Activated CD4-positive, alpha-beta T cell treated with anti-CD3 and anti-CD28 coated beads for 36 hours (primary cell): ENCODE data around the gene ZFAND3. TPM values are rescaled to one million over a fixed set of nuclear protein-coding genes. Genes with fewer than 3 reads are reported as not detected.
"Not testable (repeated sequence)": the region's sequence is repeated elsewhere in the genome, so short reads cannot be mapped to it uniquely, and the experiment has no call there.

Source experiments
- ATAC-seq: fragments of 200-7000 bp; cut with Tn5 transposase; one replicate; pipeline ENCODE4 v1.10.0; 2021; ENCODE audit warnings: mild to moderate bottlenecking, moderate library complexity
- CTCF ChIA-PET: fragments of 350-600 bp; sonication (Branson Sonifier 250); formaldehyde crosslinking; loops from one replicate; lab custom pipeline; 2021; ENCODE audit warnings: antibody characterized with exemption; lab: Charles Lee
- POLR2A ChIA-PET: fragments of 350-600 bp; sonication (Branson Sonifier 250); formaldehyde crosslinking; loops from one replicate; lab custom pipeline; 2021; ENCODE audit warnings: antibody characterized with exemption, inconsistent platforms; lab: Charles Lee
- DNase-seq: peaks from one replicate; pipeline ENCODE4 v3.0.0-alpha.2; 2020
- H3K27ac Mint-ChIP-seq: one replicate; pipeline ENCODE4 v1.8.0; 2021; ENCODE audit warnings: mixed read lengths
- H3K27me3 Mint-ChIP-seq: one replicate; pipeline ENCODE4 v1.8.0; 2021; ENCODE audit warnings: mixed read lengths
- H3K36me3 Mint-ChIP-seq: one replicate; pipeline ENCODE4 v1.8.0; 2021; ENCODE audit warnings: low read depth, mixed read lengths
- H3K4me1 Mint-ChIP-seq: one replicate; pipeline ENCODE4 v1.8.0; 2021; ENCODE audit warnings: mixed read lengths
- H3K4me3 Mint-ChIP-seq: one replicate; pipeline ENCODE4 v1.8.0; 2021; ENCODE audit warnings: mild to moderate bottlenecking, moderate library complexity, mixed read lengths
- H3K9me3 Mint-ChIP-seq: one replicate; pipeline ENCODE4 v1.8.0; 2021; ENCODE audit warnings: low read depth, mixed read lengths
- intact Hi-C, 2 experiments: fragments of 100-400 bp; cut with DNase I in 1 of 2; cut with micrococcal nuclease in 1 of 2; formaldehyde crosslinking; loops; one replicate each; pipeline versions ENCODE4 v1.14.2 to v1.15.1; 2022 to 2024; cut with DNase I, micrococcal nuclease
- total RNA-seq, 2 experiments: library from RNA; stranded (reverse); gene quantifications; one replicate each; pipeline ENCODE4 v1.2.3, GENCODE V29; 2021

ZFAND3 gene
- total RNA-seq, 2 experiments from 2014 or later: 34.5 to 47.8 TPM

DNA sequence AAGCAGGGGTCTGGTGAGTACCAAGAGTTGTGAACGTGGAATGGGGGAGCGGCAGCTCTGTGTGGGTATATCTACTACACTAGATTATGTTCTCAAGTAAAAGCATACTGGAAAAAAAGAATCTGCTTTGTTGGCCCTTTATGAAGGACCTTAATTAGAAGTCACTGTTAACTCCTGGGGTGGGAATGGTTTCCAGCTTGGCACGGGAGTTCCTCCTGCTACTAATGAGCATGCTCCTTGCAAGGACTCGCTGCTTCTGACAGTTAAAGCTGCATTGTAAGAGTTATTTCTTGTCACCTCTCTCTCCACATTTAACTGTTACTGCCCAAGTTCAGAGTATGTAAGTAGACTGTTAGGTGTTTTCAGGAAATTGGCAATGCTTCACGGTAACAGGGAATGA is 292.7 kb downstream of the ZFAND3 start:
- H3K4me3 Mint-ChIP-seq: no peak overlapping the region
- no peaks in the 10 kb centered on the region for H3K9me3 Mint-ChIP-seq
- DNase-seq (no peak), ATAC-seq (no peak)
- H3K27ac Mint-ChIP-seq: no peak overlapping the region
- no peaks in the 10 kb centered on the region for H3K27me3 Mint-ChIP-seq
- ChIA-PET CTCF (interaction anchor here (0.7 to 2.0 kb wide), 3 partner anchors 10 to 29 kb away, joined by 3 to 5 read pairs (median 3); no protein-coding TSS in a partner anchor), POLR2A (no interaction called here)
- peaks cover 24% of the 10 kb centered on the region for H3K4me1 Mint-ChIP-seq
- peaks cover 23% of the 10 kb centered on the region for H3K36me3 Mint-ChIP-seq
- intact Hi-C loops: no loop called here

DNA sequence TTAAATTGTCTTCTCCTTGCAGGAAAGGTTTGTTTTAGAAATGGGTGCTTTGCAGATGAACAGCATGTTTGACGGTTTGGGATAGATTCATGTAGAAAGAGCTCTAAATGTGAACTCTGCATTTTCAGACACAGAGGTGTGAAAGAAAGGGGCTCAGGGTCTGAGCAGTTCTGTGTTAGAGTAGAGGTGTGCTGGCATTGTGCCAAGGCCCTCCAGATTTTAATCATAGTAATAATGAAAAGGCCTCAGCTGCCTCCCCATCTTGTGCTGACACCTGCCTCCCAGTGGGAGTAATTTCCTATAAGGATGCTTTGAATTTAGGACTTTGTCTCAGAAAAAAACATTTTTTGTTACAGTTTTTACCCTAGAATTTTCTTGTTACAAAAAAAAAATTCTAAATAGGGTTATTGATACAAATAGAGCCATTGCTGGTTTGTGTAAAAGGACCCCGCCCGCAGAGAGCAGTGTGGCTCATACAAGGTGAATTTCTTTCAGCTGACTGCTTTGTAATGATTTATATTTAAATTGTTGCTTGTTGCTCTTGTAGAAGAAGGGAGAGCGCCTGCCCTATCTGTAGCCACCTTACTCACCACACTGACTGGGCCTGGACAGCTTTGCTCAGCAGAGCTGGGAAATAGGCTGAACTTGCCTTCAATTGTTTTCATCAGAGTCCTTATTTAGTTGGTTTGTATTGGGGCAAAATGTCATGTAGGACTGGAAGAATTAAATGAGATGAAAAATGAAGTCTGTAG is 294.5 kb downstream of the ZFAND3 start:
- Mint-ChIP-seq H3K36me3 (peaks cover 15% of the 10 kb centered on the region), H3K27ac (no peak overlapping the region), H3K4me3 (no peak overlapping the region), H3K27me3 (no peaks in the 10 kb centered on the region), H3K4me1 (peaks cover 24% of the 10 kb centered on the region), H3K9me3 (no peaks in the 10 kb centered on the region)
- ChIA-PET POLR2A (interaction anchor here (0.5 kb wide), 1 partner anchor 560 kb away, joined by 7 read pairs; no protein-coding TSS in a partner anchor), CTCF (interaction anchor here (1.1 kb wide), 1 partner anchor 500 kb away, joined by 3 read pairs; no protein-coding TSS in a partner anchor)
- ATAC-seq (no peak), DNase-seq (peak; percentile 15)
- intact Hi-C loops: no loop called here

DNA sequence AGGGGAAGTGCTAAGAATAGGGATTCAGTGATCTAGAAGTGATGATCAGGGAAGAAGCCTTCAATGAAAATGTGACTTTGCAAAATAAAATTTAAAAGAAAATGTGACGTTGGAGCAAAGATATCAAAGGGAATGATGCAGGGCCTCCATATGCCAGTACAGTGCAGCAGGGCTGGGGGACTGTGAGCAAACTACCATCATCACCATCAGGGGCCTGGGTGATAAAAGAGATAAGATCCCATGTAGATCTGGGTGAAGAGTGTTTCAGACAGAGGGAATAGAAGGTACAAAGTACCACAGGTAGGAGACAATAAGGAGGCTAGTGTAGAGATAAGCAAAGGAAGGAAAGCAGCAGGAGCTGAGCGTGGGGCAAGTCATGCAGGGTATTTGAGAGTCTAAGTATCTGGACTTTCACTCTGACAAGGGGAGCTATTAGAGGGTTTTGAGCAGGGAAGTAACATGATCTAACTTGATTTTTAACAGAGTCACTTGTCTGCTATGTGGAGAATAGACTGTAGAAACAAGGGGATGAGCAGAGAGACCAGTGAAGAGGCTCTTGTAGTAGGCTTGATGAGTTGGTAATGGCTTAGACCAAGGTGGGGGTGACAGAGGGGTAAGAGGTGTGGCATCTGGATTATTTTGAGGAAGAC is 295.6 kb downstream of the ZFAND3 start:
- H3K4me3 Mint-ChIP-seq: no peak overlapping the region
- DNase-seq: no peak
- ATAC-seq: no peak
- no peaks in the 10 kb centered on the region for H3K9me3 Mint-ChIP-seq
- peaks cover 20% of the 10 kb centered on the region for H3K36me3 Mint-ChIP-seq
- no peak overlapping the region for H3K27ac Mint-ChIP-seq
- H3K27me3 Mint-ChIP-seq: no peaks in the 10 kb centered on the region
- intact Hi-C loops: no loop called here
- POLR2A ChIA-PET: no interaction called here
- peaks cover 14% of the 10 kb centered on the region for H3K4me1 Mint-ChIP-seq
- CTCF ChIA-PET: interaction anchor here (0.7 kb wide), 1 partner anchor 21 kb away, joined by 3 read pairs; no protein-coding TSS in a partner anchor

DNA sequence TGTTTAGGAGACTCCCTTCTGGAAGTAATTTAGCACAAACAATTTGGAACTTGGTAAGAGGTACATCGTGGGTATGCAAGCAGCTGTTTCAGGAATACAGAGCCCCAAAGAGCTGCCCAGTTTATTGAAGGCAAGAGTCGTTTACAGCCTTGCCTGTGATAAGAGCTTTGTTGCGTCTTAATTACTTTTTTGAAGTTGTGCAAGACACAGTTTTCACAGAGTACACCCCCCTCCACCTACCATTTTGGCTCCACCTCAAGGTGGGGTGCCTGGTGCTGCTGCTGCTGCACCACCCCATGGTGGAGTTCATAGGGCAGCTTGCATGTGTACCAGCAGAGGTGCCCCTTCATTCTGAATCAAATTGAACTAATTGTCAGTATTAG is 296.1 kb downstream of the ZFAND3 start:
- Mint-ChIP-seq H3K4me3 (no peak overlapping the region), H3K9me3 (no peaks in the 10 kb centered on the region), H3K27me3 (no peaks in the 10 kb centered on the region), H3K27ac (no peak overlapping the region), H3K36me3 (peaks cover 20% of the 10 kb centered on the region), H3K4me1 (peaks cover 9% of the 10 kb centered on the region)
- ChIA-PET CTCF (interaction anchor here (0.7 to 1.5 kb wide), 4 partner anchors 8 to 544 kb away, joined by 3 to 4 read pairs (median 3); no protein-coding TSS in a partner anchor), POLR2A (no interaction called here)
- intact Hi-C loops: no loop called here
- DNase-seq (no peak), ATAC-seq (no peak)

DNA sequence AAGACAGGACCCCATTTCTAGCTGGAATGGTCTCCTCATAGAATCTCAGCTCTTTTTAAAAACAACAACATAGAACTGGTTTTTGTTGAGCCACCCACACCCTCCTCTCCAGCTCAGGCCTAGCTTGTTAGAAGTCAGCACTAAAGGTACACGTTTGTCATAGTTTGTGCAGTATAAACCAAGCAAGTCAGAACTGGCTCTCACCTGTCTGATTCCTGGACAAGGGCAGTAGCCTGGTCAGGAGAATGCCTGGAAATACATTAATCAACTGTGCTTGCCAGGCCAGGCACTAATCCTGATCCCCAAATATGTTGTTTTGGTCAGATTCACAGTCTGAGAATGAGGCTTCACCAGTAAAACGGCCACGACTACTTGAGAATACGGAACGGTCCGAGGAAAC is 296.7 kb downstream of the ZFAND3 start:
- peaks cover 25% of the 10 kb centered on the region for H3K36me3 Mint-ChIP-seq
- H3K9me3 Mint-ChIP-seq: no peaks in the 10 kb centered on the region
- CTCF ChIA-PET: interaction anchor here (0.7 to 1.5 kb wide), 3 partner anchors 9 to 545 kb away, joined by 3 to 4 read pairs (median 3); no protein-coding TSS in a partner anchor
- POLR2A ChIA-PET: no interaction called here
- DNase-seq (no peak), ATAC-seq (no peak)
- intact Hi-C loops: no loop called here
- no peak overlapping the region for H3K27ac Mint-ChIP-seq
- H3K4me1 Mint-ChIP-seq: peaks cover 6% of the 10 kb centered on the region
- H3K4me3 Mint-ChIP-seq: no peak overlapping the region
- no peaks in the 10 kb centered on the region for H3K27me3 Mint-ChIP-seq

DNA sequence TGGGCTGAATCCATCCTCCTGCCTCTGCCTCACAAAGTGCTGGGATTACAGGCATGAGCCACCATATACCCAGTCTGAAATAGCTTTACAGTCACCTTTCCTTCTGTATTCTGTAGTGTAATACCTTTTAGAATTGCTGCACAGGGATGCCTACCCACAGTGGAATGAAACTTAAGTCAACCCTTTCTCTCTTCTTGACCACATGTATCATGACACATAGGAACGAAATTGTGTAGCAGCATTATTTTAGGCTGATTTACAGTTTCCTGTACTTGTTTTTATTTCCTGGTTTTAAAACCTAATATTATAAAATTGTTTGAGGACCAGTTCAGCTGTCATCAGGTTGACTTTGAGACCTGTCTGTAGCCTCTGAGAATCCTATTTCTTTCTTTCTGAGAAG is 297.8 kb downstream of the ZFAND3 start:
- Mint-ChIP-seq H3K36me3 (peaks cover 27% of the 10 kb centered on the region), H3K9me3 (no peaks in the 10 kb centered on the region), H3K27me3 (no peaks in the 10 kb centered on the region), H3K4me3 (no peak overlapping the region), H3K27ac (no peak overlapping the region), H3K4me1 (peaks cover 6% of the 10 kb centered on the region)
- intact Hi-C loops: no loop called here
- no peak for ATAC-seq
- no peak for DNase-seq
- CTCF ChIA-PET: interaction anchor here (0.7 to 1.5 kb wide), 3 partner anchors 12 to 43 kb away, joined by 3 to 4 read pairs (median 3); no protein-coding TSS in a partner anchor
- POLR2A ChIA-PET: interaction anchor here (0.6 kb wide), 1 partner anchor 9 kb away, joined by 3 read pairs; no protein-coding TSS in a partner anchor

DNA sequence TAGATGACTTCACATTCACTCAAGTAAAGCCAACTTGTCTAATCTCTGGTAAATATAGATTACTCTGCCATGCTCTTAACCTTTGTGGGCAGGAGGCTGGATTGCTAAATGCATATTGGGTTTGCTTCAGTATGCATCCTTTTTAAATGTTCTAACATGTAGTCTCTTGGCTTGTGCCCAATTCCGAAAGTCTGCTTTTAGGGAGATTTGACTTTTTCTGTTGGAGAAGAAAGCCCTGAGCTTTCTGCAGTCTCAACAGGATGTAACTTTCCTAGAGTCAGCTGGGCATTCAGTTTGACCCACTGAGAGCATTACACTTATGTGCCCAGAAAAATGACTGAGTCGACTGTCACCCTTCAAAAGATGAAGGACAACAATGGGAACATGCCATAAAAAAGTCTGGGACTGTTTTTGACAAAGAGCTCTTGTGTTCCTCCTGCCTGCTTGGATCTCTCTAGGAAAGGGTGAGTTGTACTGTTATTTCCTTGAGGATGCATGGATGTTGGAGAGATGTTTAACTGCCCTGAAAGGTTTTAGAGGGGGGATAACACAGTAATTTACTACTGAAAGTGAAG is 299.4 kb downstream of the ZFAND3 start:
- Mint-ChIP-seq H3K9me3 (no peaks in the 10 kb centered on the region), H3K27ac (no peak overlapping the region), H3K27me3 (no peaks in the 10 kb centered on the region), H3K4me3 (no peak overlapping the region), H3K4me1 (peaks cover 2% of the 10 kb centered on the region), H3K36me3 (peaks cover 40% of the 10 kb centered on the region)
- CTCF ChIA-PET: interaction anchor here (0.8 to 1.1 kb wide), 2 partner anchors 19 to 64 kb away, joined by 3 to 4 read pairs; no protein-coding TSS in a partner anchor
- POLR2A ChIA-PET: no interaction called here
- intact Hi-C loops: no loop called here
- ATAC-seq (no peak), DNase-seq (no peak)

DNA sequence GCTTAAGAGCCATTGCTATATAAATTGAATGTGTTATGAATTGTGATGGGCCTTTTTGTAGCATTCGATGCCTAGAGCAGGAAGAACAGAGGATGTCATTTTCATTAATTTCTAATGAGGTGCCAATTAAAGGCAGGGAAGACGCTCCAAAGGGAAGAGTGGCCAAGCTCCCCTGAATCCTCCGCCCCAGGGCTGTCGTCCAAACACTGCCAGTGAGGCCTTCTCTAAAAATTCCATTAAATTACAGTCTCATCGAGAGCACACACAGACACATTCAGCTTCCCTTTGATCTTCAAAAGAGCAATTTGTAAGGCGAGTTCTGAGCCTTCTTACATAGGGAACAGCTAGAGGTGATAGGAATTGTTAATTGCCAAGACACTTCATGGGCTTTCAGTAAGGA is 300.0 kb downstream of the ZFAND3 start:
- no peak overlapping the region for H3K4me3 Mint-ChIP-seq
- H3K27me3 Mint-ChIP-seq: no peaks in the 10 kb centered on the region
- H3K4me1 Mint-ChIP-seq: peaks cover 2% of the 10 kb centered on the region
- ATAC-seq (no peak), DNase-seq (no peak)
- H3K9me3 Mint-ChIP-seq: no peaks in the 10 kb centered on the region
- no peak overlapping the region for H3K27ac Mint-ChIP-seq
- POLR2A ChIA-PET: no interaction called here
- CTCF ChIA-PET: interaction anchor here (0.8 kb wide), 1 partner anchor 65 kb away, joined by 3 read pairs; no protein-coding TSS in a partner anchor
- intact Hi-C loops: no loop called here
- peaks cover 41% of the 10 kb centered on the region for H3K36me3 Mint-ChIP-seq

DNA sequence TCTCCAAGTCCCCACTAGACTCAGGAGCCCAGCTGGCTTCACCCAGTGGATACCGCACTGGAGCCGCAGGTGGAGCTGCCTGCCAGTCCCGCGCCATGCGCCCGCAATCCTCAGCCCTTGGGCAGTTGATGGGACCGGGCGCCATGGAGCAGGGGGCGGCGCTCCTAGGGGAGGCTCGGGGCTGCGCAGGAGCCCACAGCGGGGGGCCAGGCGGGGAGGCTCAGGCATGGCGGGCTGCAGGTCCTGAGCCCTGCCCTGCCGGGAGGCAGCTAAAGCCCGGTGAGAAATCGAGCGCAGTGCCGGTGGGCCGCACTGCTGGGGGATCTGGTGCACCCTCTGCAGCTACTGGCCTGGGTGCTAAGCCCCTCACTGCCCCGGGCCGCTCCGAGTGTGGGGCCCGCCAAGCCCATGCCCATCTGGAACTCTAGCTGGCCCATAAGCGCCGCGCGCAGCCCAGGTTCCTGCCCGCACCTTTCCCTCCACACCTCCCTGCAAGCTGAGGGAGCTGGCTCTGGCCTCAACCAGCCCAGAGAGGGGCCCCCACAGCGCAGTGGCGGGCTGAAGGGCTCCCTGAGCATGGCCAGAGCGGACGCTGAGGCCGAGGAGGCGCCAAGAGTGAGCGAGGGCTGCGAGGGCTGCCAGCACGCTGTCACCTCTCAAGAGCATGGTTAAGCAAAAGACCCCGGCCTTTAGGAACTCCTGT is 304.8 kb downstream of the ZFAND3 start:
- H3K27me3 Mint-ChIP-seq, H3K4me3 Mint-ChIP-seq, CTCF ChIA-PET, DNase-seq, POLR2A ChIA-PET, intact Hi-C loops, H3K27ac Mint-ChIP-seq, H3K9me3 Mint-ChIP-seq, ATAC-seq: not testable (repeated sequence)
- Mint-ChIP-seq H3K36me3 (peaks cover 55% of the 10 kb centered on the region), H3K4me1 (peaks cover 10% of the 10 kb centered on the region)

DNA sequence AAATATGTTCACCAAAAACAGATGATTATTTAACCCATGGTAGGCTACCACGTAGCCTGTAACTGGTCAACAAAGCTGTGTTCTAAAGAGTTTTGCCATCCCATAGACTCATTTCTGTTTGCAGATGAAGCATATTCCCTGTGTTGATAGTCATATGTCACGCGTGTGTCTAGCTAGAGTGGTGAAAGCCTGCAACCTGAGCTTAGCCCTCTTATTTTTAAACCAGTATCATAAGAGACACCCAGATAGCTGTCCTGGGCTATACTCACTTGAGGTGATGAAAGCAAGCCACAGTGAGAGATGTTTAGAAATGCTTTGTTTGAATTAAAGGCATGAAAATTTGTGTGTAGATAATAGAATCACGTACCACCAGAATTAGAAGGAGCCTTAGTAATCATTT is 307.8 kb downstream of the ZFAND3 start:
- ATAC-seq: no peak
- Mint-ChIP-seq H3K4me1 (peaks cover 39% of the 10 kb centered on the region), H3K27ac (no peak overlapping the region), H3K9me3 (peaks cover 5% of the 10 kb centered on the region), H3K27me3 (no peaks in the 10 kb centered on the region), H3K36me3 (peaks cover 47% of the 10 kb centered on the region), H3K4me3 (no peak overlapping the region)
- no peak for DNase-seq
- POLR2A ChIA-PET: no interaction called here
- CTCF ChIA-PET: interaction anchor here (0.5 to 1.0 kb wide), 2 partner anchors 26 to 434 kb away, joined by 3 to 5 read pairs; no protein-coding TSS in a partner anchor
- intact Hi-C loops: no loop called here

DNA sequence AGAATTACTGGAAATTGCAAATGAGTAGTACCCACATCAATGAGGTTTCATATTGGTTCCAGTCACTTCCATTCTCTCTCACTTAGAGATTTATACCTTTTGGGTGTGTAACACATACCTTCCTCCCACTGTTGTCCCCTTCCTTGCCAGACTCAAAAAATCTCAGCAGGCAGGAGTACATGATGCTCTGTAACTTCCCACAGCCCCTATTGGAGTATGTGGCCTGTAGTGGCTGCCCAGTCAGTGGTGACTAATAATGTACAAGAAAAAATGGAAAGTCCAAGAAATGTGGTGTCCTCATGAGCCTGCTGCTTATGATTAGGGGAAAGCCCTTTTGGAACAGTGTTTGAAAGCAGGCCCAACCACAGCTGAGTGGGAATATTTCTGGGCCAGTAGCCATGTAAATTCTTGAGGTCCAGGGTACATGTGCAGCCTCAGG is 312.0 kb downstream of the ZFAND3 start:
- Mint-ChIP-seq H3K27ac (peak overlapping the region; percentile 87), H3K9me3 (peaks cover 5% of the 10 kb centered on the region), H3K4me3 (no peak overlapping the region), H3K36me3 (peaks cover 29% of the 10 kb centered on the region), H3K27me3 (no peaks in the 10 kb centered on the region), H3K4me1 (peaks cover 56% of the 10 kb centered on the region)
- intact Hi-C loops: loop anchor here in 1 of 2 experiments (1.0 to 2.0 kb wide), 2 partner anchors 73 to 435 kb away; partner anchors contain the start of gene MDGA1
- ATAC-seq (peak; percentile 91), DNase-seq (peak; percentile 26)
- POLR2A ChIA-PET: no interaction called here
- CTCF ChIA-PET: no interaction called here
